ENCODE measurements around the gene MIDN.

Gene MIDN

DNA sequence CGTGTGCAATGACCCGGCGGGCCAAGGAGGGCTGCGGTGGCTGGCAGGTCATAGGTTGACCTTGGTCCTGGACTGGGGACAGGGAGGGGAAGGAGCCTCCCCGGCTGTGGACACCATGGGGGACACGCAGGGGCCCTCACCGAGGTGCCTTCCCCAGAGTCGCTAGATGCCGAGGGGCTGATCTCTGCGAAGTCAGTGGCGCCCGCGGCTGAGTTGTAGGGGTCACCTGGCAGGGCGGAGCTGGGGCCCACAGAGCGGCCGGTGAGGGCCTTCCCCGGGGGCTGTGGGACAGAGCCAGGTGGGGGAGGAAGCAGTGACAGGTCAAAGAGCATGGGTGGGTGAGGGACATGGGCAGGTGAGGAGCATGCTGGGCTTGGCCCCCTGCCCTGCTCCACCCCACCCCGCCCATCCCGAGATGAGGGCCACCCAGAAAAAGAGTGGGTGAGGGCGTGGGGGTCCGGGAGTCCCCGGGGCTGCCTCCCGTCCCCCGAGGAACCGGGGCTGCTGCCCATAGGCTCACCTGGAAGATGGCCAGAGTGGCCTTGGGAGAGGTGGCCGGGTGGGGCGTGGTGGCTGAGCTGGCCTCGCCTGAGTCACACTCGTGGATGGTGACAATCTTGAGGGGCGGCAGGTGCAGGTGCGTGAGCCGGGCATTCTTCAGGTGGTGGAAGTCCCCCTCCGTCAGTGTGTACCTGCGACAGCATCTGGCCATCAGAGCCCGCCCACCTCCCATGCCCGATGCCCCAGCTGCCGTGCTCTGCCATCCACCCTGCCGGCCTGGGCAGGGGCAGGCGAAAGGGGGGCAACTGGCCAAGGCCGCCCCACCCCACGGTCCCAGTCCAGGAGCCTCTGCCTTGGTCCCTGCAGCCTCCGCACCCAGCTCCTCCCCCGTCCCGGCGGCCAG is 14.1 kb upstream of the MIDN start:
- Histone ChIP-seq H3K9me3 (ENCODE audit: control insufficient read depth, insufficient read depth, low read length) (no peaks in the 10 kb centered on the region), H3K4me1 (ENCODE audit: insufficient read depth, low read length) (no peaks in the 10 kb centered on the region; the same call in 1 of the 2 replicates), H3K9ac (ENCODE audit: low read depth, low read length) (no peak overlapping the region), H3K36me3 (ENCODE audit: insufficient read depth, low read length) (no peaks in the 10 kb centered on the region)

DNA sequence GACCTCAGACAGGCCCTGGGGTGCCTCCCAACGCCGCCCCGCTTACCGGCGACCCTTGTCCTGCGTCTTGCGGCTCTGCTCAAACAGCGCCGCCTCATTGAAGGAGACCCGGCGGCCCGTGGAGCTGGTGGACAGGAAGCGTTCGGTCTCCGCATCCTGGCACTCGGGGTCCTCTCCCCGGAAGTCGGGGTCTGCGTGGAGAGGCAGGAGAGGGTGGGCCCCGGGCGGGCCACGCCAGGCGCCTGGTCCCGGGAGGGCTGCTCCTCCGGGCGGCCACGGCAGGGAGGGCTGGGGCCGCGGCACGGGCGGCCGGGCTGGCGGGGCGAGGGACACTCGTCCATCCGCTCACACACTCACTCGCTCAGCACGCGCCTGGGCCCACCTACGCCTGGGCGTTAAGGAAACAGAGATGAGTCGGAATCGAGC is 13.4 kb upstream of the MIDN start:
- H3K9ac ChIP-seq (ENCODE audit: low read depth, low read length), result no peak overlapping the region
- no peaks in the 10 kb centered on the region for H3K36me3 ChIP-seq (ENCODE audit: insufficient read depth, low read length)
- no peaks in the 10 kb centered on the region for H3K9me3 ChIP-seq (ENCODE audit: control insufficient read depth, insufficient read depth, low read length)
- no peaks in the 10 kb centered on the region; the same call in 1 of the 2 replicates for H3K4me1 ChIP-seq (ENCODE audit: insufficient read depth, low read length)

- H3K9me3 ChIP-seq (ENCODE audit: control insufficient read depth, insufficient read depth, low read length), result no peaks in the 10 kb centered on the region
- H3K36me3 ChIP-seq (ENCODE audit: insufficient read depth, low read length), result no peaks in the 10 kb centered on the region
- H3K9ac ChIP-seq (ENCODE audit: low read depth, low read length), result peak overlapping the region; percentile 31; the same call in 1 of the 2 replicates
- H3K4me1 ChIP-seq (ENCODE audit: insufficient read depth, low read length), result no peaks in the 10 kb centered on the region; the same call in 1 of the 2 replicates
Measured at GRCh38 chr19:1235625-1236538, 12.5 kb upstream of the MIDN start.

- Histone ChIP-seq H3K9me3 (ENCODE audit: control insufficient read depth, insufficient read depth, low read length) (no peaks in the 10 kb centered on the region), H3K36me3 (ENCODE audit: insufficient read depth, low read length) (no peaks in the 10 kb centered on the region), H3K4me1 (ENCODE audit: insufficient read depth, low read length) (no peaks in the 10 kb centered on the region; the same call in 1 of the 2 replicates), H3K9ac (ENCODE audit: low read depth, low read length) (peak overlapping the region; percentile 88; the same call in 1 of the 2 replicates)
Measured at GRCh38 chr19:1236576-1236975, 11.8 kb upstream of the MIDN start.

GRCh38 chr19:1237027-1237659 is 11.2 kb upstream of the MIDN start:
- Histone ChIP-seq H3K36me3 (ENCODE audit: insufficient read depth, low read length) (no peaks in the 10 kb centered on the region), H3K9ac (ENCODE audit: low read depth, low read length) (peak overlapping the region; percentile 88), H3K4me1 (ENCODE audit: insufficient read depth, low read length) (no peaks in the 10 kb centered on the region; the same call in 1 of the 2 replicates), H3K9me3 (ENCODE audit: control insufficient read depth, insufficient read depth, low read length) (no peaks in the 10 kb centered on the region)

DNA sequence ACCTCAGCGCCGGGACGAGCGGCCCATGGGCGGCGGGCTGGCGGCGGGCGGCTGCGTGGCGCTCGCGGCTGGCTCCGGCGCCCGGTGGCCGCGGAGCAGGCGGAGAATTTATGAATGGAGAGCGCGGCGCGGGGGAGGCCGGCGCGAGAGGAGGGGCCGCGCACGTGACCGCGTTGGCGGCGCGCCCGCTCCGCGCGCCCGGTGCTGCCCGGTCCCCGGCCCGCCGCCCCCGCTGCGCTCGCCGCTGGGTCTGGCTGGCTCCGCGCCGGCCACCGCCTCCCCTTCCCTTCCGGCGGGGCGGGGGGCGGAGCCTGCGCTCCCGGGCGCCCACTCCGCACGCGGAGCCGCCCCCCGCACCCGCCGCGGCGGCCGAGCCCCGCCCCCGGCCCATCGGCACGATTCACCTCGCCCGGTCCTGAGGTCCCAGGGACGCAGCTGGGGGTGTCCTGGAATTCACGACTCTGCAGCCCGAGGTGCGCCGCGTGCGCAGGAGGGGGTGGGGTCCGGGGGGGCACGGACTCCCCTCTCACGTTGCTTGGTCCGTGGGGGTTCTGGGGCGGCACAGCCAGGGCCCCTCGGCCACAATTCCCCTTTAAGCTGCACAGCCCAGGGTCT is 10.5 kb upstream of the MIDN start, which contains the start of gene CBARP:
CBARP (minus strand) TSS at position 252 of the 615 bp plus-strand sequence. CDS start 1,905 bp downstream, outside the sequence.
- Histone ChIP-seq H3K36me3 (ENCODE audit: insufficient read depth, low read length) (no peaks in the 10 kb centered on the region), H3K4me1 (ENCODE audit: insufficient read depth, low read length) (no peaks in the 10 kb centered on the region; the same call in 1 of the 2 replicates), H3K9me3 (ENCODE audit: control insufficient read depth, insufficient read depth, low read length) (no peaks in the 10 kb centered on the region), H3K9ac (ENCODE audit: low read depth, low read length) (peak within 1 kb of the TSS; percentile 88)

DNA sequence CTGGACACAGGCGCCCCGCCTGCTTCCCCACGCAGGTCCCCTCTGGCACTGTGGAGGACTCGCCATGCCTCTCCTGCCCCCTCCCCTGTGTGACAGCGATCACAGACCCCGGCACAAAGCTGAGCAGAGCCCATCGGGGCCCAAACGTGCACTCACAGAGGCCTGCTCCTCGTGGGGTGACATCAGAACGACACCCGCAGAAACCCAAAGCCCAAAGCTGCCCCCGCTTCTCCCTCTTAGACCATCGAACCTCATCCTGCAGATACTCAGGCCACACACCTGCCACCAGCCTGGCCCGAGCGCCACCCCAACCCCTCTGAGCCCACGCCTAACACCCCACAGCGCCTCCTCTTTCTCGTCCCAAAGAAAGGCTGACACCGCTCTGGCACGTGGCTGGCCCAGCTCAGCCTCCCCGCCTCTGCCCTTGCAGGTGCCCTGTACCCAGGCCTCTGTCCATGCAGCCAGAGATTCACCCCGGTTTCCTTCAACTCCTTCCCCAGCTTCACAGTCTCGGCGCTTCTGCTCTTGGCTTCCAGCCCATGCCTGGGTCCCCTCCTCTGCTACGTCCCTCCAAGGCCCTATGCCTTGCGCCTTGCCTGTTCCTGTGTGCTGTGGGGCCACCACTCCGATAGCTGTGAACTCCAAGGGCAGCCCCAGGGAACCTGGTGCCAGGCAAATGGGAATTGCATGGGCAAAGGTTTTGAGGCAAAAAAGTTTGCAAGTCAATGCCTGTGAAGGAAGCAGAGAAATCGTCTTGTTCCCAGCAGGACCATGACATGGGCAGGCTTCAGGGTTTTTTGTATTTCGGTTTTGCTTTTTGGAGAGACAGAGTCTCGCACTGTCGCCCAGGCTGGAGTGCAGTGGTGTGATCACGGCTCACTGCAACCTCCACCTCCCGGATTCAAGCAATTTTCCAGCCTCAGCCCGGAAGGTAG is 9.7 kb upstream of the MIDN start:
- Histone ChIP-seq H3K4me1 (ENCODE audit: insufficient read depth, low read length) (no peaks in the 10 kb centered on the region; the same call in 1 of the 2 replicates), H3K36me3 (ENCODE audit: insufficient read depth, low read length) (no peaks in the 10 kb centered on the region), H3K9me3 (ENCODE audit: control insufficient read depth, insufficient read depth, low read length) (no peaks in the 10 kb centered on the region), H3K9ac (ENCODE audit: low read depth, low read length) (peak overlapping the region; percentile 51; the same call in 1 of the 2 replicates)

DNA sequence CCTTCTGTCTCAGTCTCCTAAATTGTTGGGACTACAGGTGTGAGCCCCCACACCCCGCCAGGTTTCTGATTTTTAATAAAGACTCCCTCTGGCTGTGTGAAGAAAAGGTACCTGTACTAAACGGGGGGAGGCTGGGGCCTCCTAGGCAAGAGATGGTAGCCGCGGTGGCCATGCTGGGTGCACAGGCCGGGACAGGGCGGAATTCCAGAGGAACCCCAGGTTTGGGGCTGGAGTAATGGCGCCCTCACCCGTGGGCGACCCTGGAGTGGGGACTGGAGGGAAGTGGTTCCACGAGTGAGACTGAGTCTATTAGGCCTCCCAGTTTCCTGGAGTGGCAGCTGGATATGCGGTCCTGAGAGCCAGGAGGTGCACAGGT is 9.0 kb upstream of the MIDN start:
- H3K4me1 ChIP-seq (ENCODE audit: insufficient read depth, low read length), result no peaks in the 10 kb centered on the region; the same call in 1 of the 2 replicates
- no peaks in the 10 kb centered on the region for H3K9me3 ChIP-seq (ENCODE audit: control insufficient read depth, insufficient read depth, low read length)
- H3K36me3 ChIP-seq (ENCODE audit: insufficient read depth, low read length), result no peaks in the 10 kb centered on the region
- peak overlapping the region; percentile 74 for H3K9ac ChIP-seq (ENCODE audit: low read depth, low read length)

- Histone ChIP-seq H3K36me3 (ENCODE audit: insufficient read depth, low read length) (no peaks in the 10 kb centered on the region), H3K9ac (ENCODE audit: low read depth, low read length) (peak overlapping the region; percentile 74), H3K9me3 (ENCODE audit: control insufficient read depth, insufficient read depth, low read length) (no peaks in the 10 kb centered on the region), H3K4me1 (ENCODE audit: insufficient read depth, low read length) (peaks cover 4% of the 10 kb centered on the region; the same call in 1 of the 2 replicates)
Measured at GRCh38 chr19:1239796-1240737, 8.3 kb upstream of the MIDN start.

DNA sequence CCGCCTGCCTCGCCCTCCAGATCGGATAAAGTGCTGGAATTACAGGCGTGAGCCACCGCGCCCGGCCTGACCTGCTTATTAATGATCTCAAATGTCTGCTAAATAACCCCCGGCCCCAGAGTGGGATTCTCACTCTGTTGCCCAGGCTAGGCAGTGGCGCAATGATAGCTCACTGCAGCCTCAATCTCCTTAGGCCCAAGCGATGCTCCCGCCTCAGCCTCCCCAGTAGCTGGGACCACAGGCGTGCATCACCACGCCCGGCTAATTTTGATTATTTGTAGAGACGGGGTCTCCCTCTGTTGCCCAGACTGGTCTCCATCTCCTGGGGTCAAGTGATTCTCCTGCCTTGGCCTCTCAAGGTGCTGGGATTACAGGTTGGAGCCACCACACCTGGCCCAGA is 7.5 kb upstream of the MIDN start:
- H3K36me3 ChIP-seq (ENCODE audit: insufficient read depth, low read length), result no peaks in the 10 kb centered on the region
- H3K9ac ChIP-seq (ENCODE audit: low read depth, low read length), result peak overlapping the region; percentile 2; the same call in 1 of the 2 replicates
- no peaks in the 10 kb centered on the region for H3K9me3 ChIP-seq (ENCODE audit: control insufficient read depth, insufficient read depth, low read length)
- peaks cover 4% of the 10 kb centered on the region; the same call in 1 of the 2 replicates for H3K4me1 ChIP-seq (ENCODE audit: insufficient read depth, low read length)

DNA sequence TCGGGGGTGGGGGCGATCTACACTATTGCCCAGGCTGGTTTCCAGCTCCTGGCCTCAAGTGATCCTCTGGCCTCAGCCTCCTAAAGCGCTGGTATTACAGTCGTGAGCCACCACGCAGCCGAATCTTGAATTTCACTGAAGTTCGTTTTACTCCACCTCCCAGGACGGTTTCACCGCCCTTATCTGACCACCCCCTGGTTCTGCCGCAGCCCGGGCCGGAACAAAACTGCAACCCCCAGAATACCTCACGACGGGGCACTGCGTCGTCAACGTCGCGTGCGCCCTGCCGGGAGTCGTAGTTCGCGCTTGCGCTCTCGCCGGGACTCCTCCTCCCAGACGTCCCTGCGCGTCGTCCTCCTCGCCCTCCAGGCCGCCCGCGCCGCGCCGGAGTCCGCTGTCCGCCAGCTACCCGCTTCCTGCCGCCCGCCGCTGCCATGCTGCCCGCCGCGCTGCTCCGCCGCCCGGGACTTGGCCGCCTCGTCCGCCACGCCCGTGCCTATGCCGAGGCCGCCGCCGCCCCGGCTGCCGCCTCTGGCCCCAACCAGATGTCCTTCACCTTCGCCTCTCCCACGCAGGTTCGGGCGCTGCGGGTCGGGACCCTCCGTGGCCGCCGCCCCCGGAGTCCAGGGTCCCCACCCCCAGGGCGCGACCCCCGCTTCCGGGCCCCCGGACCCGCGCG is 6.8 kb upstream of the MIDN start, which contains the start of gene ATP5F1D:
ATP5F1D (plus strand) TSS at position 335 of the 679 bp plus-strand sequence; CDS start at position 435, 100 bp downstream.
- Histone ChIP-seq H3K9me3 (ENCODE audit: control insufficient read depth, insufficient read depth, low read length) (no peaks in the 10 kb centered on the region), H3K4me1 (ENCODE audit: insufficient read depth, low read length) (peaks cover 6% of the 10 kb centered on the region; the same call in 1 of the 2 replicates), H3K9ac (ENCODE audit: low read depth, low read length) (peak within 1 kb of the TSS; percentile 66), H3K36me3 (ENCODE audit: insufficient read depth, low read length) (no peaks in the 10 kb centered on the region)
